ENCODE measurements around the gene GNPTG.

GNPTG gene

GRCh38 chr16:1398826-1399581 is 47.3 kb downstream of the GNPTG start:
- no peak for DNase-seq

DNA sequence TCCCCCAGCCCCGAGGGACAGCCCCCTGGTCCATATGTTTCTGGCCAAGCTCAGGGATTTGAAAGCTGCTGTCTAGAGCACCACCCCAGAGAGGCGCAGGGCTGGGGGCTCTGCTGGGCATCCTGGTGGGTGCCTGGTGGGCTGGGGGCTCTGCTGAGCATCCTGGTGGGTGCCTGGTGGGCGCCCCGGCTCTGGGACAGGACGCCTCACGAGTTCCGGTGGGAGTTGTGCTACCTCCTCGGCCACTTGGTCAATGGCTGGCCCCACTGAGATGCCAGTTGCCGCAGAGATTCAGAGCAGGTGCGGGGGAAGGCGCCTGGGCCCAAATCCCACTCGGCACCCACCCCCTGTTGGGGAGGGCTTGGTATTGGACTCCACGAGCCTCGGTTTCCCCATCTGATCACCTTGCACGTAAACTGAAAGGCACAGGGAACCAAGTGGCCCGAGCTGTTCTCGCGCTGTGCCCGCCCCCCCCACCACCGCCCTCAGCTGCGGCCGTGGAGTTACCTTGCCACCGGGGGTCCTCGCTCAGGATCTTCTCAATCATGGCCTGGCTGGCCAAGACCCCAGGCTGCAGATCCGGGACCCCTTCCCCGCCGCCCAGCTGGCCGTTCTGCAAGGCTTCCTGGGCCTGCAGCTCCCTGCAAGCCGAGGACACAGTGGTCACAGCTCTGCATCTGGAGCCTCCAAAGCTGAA is 49.5 kb downstream of the GNPTG start:
- no peak for DNase-seq

DNA sequence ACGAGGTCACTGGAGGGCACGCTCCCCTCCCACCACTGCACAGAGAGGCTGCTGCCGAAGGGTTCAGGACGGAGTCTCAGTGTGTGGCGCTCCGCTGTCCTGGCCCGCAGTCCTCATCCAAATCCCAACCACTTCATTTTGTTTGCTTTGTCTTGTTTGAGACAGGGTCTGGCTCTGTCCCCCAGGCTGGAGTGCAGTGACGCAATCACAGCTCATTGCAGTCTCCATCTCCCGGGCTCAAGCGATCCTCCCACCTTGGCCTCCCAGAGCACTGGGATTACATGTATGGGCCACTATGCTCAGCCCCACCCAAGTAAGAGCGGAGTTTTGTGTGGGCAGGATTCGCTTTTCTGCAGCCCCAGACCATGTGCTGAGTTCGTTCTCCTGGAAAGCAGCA is 50.0 kb downstream of the GNPTG start:
- no peak for DNase-seq

- no peak for DNase-seq
Observed at GRCh38 chr16:1403036-1403435, 51.3 kb downstream of the GNPTG start.

- no peak for DNase-seq
Observed at GRCh38 chr16:1403733-1404132, 52.0 kb downstream of the GNPTG start.

- peak in 1 of 3 donors; percentile 5 for DNase-seq
Observed at GRCh38 chr16:1407753-1408152, 56.0 kb downstream of the GNPTG start.

DNA sequence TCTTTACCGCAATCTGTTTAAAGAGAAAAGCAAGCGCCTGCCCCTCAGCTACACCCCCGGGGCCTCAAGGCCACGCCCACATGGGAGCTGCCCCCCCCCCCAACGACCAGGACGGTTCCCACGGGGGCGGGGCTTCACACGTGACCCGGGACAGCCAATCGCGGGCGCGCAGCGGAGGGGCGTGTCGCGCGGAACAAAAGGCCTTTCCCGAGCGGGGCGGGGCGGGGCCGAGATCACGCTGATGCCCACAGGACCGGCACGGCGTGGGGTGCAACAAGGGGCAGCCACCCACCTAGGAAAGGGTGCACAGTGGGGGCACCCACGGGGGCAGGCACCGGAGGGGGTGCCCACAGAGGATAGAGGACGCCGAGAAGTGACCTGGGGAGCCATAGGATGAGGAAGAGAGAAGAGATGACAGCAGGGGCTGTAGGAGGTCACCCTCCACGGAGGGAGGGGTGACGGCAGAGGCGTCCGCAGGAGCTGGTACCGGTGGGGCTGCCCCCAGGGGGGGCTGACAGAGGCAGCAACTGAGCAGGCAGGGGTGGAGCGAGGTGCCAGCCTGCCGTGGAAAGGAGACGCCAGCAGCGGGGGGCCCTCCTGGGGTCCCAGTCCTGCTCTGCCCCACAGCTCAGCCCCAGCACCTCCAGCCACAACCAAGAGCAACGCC is 56.6 kb downstream of the GNPTG start:
- peak; percentile 92 to 98 (median 96) for DNase-seq

- DNase-seq, result no peak
Observed at GRCh38 chr16:1412847-1413246, 61.1 kb downstream of the GNPTG start.

Data from suppressor macrophage treated with lipopolysaccharide for 1 hour (primary cell).